Measurements from ENCODE around the gene PDE4D. TPM values are rescaled to one million over a fixed set of nuclear protein-coding genes. Genes with fewer than 3 reads are reported as not detected.
A peak's percentile ranks its signal among the peaks of the same experiment; 100 is the strongest.

PDE4D gene
- total RNA-seq, 1 donor from 2014 or later: 55.9 TPM

GRCh38 chr5:59103303-59103702 is 790.2 kb downstream of the PDE4D start:
- intact Hi-C loops (cut with DNase I): no loop called here
- DNase-seq (ENCODE audit: low spot score): no peak
- ATAC-seq: peak; percentile 26

- intact Hi-C loops (cut with DNase I): no loop called here
- DNase-seq (ENCODE audit: low spot score) (no peak), ATAC-seq (no peak)
Observed at GRCh38 chr5:59102437-59102836, 791.1 kb downstream of the PDE4D start.

DNA sequence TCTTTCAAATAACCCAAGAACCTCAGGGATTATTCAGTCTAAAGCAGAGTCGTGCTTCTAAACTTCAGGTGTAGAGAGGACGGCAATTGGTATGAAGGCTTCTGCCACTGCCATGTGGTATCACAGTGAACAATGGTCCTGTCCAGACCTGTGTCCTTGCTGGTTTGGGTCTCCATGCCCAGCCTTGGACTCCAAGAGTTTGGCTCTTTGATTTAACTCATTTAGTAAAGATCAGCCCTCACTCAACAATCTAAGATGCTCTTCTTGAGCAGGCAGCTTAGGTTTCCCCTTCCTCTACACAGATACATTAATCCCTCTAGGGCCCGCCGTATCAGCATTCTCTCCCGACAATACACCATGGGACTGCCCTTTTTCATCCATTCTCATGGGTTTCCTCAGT is 792.7 kb downstream of the PDE4D start:
- DNase-seq (ENCODE audit: low spot score) (no peak), ATAC-seq (no peak)
- intact Hi-C loops (cut with DNase I): no loop called here

DNA sequence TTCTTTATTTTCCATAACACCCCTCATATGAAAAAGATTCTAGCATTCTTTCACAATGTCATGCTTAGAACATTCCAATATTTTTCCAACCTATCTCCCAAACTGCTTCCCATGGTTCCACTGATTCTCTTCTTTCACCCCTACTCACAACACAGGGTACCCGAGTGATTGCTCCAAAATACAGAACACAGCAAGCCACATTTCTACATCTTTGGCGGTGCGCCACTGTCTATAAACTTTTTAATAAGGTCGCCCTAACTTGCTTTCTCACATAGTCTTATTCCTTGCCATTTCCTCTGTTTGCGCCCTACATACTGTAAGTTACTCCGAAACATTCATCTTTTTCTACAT is 793.6 kb downstream of the PDE4D start:
- ATAC-seq (no peak), DNase-seq (ENCODE audit: low spot score) (no peak)
- intact Hi-C loops (cut with DNase I): no loop called here

DNA sequence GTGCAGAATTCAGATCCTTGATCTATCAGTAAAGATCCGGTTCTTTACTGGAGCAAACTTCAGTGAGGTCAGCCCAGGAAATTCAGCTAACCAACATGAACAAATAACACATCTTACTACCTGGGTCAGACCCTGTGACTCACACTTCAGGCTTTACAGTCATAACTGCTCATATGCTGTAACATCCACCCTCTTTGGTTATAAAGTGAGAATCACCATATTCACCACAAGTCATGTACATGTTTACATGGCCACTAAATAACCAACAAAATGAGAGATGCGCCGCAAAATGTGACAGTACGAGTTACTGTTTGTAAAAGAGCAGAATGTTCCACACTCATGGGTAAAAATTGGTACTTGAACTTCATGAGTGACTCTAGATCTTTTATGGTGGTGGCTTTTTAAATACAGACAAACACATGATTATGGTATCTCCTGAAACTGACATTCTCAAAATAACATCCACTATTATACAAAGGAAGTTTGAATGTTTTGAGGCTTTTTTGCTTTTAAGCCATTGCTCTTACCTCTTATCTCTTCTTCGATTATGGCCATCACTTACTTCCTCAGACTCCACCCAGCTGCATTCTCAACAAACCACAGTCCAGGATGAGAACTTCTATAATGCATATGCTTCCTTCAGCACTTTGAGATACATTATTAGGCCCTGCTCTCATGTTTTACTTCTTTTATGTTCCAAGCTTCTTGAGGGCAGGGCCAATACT is 794.1 kb downstream of the PDE4D start:
- no peak for ATAC-seq
- no peak for DNase-seq (ENCODE audit: low spot score)
- intact Hi-C loops (cut with DNase I): no loop called here

DNA sequence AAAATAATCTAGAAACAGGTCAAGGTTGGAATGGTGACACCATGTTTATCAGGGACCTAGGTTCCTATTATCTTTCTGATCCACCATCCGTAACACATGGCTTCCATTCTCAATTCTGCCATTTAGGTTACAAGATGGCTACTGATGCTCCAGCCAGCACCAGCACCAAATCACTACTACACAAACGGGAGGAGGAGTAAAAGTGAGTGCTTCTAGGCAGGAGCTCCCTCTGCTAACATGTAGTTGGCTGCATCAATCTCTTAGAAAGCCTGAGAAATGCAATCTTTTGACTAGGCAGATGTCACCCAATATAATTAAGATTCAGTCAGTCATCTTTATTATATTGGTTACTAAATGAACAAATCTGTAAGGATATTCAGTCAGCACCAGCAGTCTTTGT is 794.8 kb downstream of the PDE4D start:
- intact Hi-C loops (cut with DNase I): no loop called here
- ATAC-seq (no peak), DNase-seq (ENCODE audit: low spot score) (no peak)

GRCh38 chr5:59097712-59098111 is 795.8 kb downstream of the PDE4D start:
- intact Hi-C loops (cut with DNase I): no loop called here
- ATAC-seq (no peak), DNase-seq (ENCODE audit: low spot score) (no peak)

GRCh38 chr5:59097116-59097515 is 796.4 kb downstream of the PDE4D start:
- intact Hi-C loops (cut with DNase I): no loop called here
- ATAC-seq: no peak
- no peak for DNase-seq (ENCODE audit: low spot score)

GRCh38 chr5:59095480-59095879 is 798.0 kb downstream of the PDE4D start:
- DNase-seq (ENCODE audit: low spot score) (no peak), ATAC-seq (peak; percentile 63)
- intact Hi-C loops (cut with DNase I): no loop called here

DNA sequence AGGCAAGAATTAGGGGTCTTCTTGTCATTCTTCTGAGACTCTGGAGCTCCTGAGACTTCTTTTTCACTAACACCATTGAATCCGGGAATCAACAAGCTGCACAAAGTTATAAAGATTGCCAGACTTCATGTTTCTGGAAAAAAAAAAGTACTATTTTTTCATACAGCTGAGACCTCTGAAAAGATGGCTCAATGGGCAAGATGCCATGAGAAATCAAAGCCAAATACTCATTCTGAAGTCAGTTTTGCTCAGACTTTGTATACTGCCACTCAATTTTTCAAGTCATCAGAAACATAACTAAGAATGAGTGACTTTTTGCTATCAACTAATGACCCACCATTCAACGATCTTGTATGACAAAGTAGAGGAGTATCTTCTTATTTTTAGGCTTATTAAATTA is 798.7 kb downstream of the PDE4D start:
- intact Hi-C loops (cut with DNase I): no loop called here
- ATAC-seq: no peak

DNA sequence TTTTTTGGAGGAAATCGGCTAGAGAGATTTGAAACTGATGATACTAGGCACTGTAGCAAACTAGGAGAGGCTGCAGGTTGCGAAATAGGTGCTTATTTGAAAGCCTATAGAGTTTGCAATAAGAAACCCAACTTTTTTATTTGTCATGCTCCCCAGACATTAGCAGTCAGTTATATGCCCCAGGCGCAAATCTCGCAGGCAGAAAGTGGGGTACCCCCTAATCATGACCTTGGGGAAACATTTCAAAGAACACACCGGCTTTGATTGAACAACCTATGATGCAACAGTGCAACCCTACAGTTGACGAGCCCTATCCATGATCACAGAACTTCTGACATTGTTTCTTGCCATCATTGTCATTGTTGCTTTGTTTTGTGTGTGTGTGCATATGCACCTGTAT is 800.2 kb downstream of the PDE4D start:
- intact Hi-C loops (cut with DNase I): no loop called here
- peak; percentile 35 for ATAC-seq
- no peak for DNase-seq (ENCODE audit: low spot score)

More for the DNA sequence above, 798.7 kb downstream of the PDE4D start:
- DNase-seq (ENCODE audit: low spot score): no peak

DNA sequence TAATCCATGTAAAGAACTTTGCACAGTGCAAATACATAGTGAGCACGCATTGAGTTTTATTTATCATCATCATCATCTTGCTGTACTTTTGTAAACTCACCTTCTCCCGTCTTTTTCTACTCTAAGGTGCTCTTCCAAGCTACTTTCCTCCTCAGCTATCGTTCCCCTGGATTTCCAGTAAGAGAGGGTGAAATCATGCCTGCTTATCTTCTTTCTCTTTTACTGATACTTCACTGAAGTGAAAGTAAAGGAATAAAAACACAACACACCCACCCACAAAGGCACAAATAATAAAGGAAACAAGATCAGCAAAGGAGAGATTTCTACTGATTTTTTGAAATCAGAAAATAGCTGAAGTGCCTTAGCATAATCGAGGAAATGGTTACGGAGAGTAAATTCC is 800.8 kb downstream of the PDE4D start:
- ATAC-seq: no peak
- intact Hi-C loops (cut with DNase I): no loop called here
- no peak for DNase-seq (ENCODE audit: low spot score)

- DNase-seq (ENCODE audit: low spot score): no peak
- intact Hi-C loops (cut with DNase I): no loop called here
- no peak for ATAC-seq
Observed at GRCh38 chr5:59091965-59092364, 801.6 kb downstream of the PDE4D start.

DNA sequence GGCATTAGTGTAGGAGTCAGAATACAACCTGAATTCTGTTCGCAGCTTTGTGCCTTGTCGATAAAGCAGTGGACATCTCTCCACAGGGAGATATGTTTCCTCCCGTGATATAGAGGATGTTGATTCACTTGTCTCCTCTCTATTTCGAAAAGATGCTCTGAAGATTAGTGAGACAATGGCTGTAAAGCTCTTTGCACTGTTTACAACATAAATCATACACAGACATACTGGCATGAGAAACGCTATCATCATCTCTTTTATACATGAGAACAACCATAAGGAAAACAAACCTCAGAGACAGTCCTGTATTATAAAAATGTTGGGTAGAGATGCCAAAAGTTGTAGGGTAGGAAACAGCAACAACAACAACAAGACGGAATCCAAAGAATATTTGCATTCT is 803.2 kb downstream of the PDE4D start:
- intact Hi-C loops (cut with DNase I): no loop called here
- DNase-seq (ENCODE audit: low spot score) (no peak), ATAC-seq (no peak)

DNA sequence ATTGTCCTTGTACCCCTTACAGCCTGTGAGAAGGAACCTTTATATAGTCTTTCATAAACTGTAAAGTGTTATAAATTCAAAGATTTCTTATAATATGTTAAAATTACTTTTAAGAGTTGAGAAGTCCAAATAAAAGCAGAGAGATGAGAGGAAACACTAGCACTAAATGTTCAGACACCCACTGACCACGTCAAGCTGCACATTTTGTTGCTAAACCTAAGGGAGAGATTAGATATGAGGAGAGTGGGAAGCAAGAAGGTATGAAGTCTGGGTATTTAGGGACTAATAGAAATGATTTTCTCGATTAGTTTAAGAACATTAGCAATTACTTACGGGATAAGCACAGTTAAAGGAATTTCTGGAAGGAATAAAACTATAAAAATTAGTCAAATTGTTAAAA is 803.8 kb downstream of the PDE4D start:
- intact Hi-C loops (cut with DNase I): no loop called here
- ATAC-seq: no peak
- no peak for DNase-seq (ENCODE audit: low spot score)

DNA sequence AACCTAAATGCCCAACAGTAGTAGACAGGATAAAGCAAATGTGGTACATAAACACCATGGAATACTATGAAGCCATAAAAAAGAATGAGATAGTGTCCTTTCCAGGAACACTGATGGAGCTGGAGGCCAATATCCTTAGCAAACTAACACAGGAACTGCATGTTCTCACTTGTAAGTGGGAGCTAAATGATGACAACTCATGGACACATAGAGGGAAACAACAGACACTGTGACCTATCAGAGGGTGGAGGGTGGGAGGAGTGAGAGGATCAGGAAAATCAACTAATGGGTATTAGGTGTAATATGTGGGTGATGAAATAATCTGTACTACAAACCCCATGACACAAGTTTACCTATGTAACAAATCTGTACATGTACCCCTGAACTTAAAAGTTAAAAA is 805.0 kb downstream of the PDE4D start:
- DNase-seq (ENCODE audit: low spot score): no peak
- intact Hi-C loops (cut with DNase I): no loop called here
- no peak for ATAC-seq

- intact Hi-C loops (cut with DNase I): no loop called here
- DNase-seq (ENCODE audit: low spot score) (no peak), ATAC-seq (no peak)
Observed at GRCh38 chr5:59086024-59086423, 807.5 kb downstream of the PDE4D start.

- DNase-seq (ENCODE audit: low spot score) (no peak), ATAC-seq (no peak)
- intact Hi-C loops (cut with DNase I): no loop called here
Observed at GRCh38 chr5:59081693-59082092, 811.8 kb downstream of the PDE4D start.

GRCh38 chr5:59079622-59080620 is 813.6 kb downstream of the PDE4D start:
- intact Hi-C loops (cut with DNase I): no loop called here
- no peak for DNase-seq (ENCODE audit: low spot score)
- peak; percentile 38 for ATAC-seq

- ATAC-seq (no peak), DNase-seq (ENCODE audit: low spot score) (no peak)
- intact Hi-C loops (cut with DNase I): no loop called here
Observed at GRCh38 chr5:59071755-59072549, 821.6 kb downstream of the PDE4D start.

Data from sciatic nerve (tissue), 2 donors.